GM12872 (cell line): Measurements from ENCODE around the gene ASPSCR1.

Experiments used
- TF ChIP-seq, protein P1 (sequence below): IDR thresholded peaks from 3 replicates; pipeline ENCODE4 v1.5.1; 2011; ENCODE audit warnings: low read depth, mild to moderate bottlenecking, low read length, moderate library complexity; ENCODE audit not compliant: insufficient read depth

The ASPSCR1 gene

DNA sequence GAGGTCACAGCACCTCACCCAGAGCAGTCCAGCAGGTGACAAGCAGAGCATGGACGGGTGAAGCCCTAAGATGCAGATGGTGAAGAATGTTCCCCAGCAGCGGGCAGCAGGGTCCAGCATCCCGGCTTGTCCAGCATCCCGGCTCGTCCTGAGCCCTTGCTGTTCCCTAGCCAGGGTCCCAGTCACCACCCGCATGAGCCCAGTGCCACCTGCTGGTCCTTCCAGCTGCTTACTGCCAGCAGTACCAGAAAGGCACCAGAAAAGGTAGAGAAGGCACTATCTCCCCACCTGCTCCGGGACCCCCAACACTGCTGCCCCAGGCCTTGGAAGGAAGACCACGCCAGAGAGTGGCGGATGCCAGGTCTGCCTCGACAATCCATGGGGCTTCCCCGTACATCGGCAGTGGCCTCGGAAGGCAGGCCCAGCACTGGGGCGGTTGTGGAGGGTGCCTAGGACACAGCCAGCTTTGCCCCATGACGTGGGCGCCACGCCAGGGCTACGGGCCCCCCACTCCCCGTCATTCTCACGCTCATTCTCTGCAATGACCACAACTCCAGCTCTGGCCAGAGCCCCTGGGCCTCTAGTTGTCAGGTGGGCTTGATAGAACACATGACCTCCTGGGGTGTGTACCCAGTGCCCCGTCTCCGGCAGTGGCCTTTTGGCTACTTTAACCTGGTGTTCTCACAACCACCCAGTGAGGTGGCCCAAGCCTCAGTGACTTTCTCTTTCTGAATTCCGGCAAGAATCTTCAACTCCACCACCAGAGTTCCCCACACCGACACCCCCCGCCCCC lies 43.9 kb downstream of the ASPSCR1 start:
- TF ChIP-seq, protein P1, sequence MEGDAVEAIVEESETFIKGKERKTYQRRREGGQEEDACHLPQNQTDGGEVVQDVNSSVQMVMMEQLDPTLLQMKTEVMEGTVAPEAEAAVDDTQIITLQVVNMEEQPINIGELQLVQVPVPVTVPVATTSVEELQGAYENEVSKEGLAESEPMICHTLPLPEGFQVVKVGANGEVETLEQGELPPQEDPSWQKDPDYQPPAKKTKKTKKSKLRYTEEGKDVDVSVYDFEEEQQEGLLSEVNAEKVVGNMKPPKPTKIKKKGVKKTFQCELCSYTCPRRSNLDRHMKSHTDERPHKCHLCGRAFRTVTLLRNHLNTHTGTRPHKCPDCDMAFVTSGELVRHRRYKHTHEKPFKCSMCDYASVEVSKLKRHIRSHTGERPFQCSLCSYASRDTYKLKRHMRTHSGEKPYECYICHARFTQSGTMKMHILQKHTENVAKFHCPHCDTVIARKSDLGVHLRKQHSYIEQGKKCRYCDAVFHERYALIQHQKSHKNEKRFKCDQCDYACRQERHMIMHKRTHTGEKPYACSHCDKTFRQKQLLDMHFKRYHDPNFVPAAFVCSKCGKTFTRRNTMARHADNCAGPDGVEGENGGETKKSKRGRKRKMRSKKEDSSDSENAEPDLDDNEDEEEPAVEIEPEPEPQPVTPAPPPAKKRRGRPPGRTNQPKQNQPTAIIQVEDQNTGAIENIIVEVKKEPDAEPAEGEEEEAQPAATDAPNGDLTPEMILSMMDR, result peak; percentile 74

DNA sequence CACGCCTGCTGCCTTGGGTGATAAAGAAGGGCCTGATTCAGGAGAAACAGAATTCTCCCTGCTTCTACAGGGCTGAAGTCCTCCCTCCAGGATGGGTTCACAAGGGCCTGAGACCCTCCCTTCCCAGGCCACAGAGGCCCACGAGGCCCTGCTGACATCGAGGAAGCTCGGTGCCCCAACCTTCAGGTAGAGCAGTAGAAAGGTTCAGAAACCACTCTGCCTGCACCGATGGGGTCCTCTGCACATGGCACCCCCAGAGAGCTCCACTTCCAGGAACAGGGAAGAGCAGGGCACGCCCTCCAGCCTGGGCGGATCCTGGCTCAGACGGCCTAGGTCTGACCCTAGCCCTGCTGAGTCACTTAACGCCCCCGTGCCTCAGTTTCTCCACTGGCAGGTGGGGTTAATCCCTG lies 44.5 kb downstream of the ASPSCR1 start:
- TF ChIP-seq, protein P1, result no peak

DNA sequence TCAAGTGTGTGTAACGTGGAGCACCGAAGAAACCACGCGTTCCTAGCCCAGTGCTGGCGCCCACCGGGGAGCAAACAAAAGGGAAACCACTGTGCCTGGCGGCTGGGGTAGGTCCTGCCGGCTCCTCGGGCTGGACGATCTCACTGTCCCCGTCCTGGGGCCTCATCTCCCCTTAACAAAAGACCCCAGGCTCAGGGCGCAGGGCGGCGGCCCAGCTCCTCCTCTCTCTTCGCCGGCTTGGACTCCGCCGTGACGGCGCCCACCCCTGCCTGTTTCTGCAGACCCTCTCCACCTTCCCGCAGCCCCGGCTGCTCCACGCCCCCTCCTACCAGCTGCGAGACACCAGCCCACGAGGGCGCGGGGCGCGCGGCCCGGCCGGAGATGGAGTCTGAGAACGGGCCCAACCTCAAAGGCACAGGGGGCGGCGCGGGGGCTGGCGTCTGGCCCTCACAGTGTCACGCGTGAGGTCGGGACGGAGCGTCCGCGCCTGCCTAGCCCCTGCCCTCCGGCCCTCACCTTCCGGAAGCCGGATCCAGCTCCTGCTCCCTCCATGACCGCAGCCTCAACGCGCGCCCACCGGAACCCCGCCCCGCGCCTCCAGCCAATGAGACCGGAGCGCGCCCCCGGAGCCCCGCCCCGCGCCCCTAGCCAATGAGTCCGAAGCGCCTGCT lies 45.0 kb downstream of the ASPSCR1 start, which contains the start of gene CENPX:
TSS of gene CENPX (minus strand) at position 569 of the 671 bp plus-strand sequence. CDS start at position 552, 17 bp downstream.
- TF ChIP-seq, protein P1, result no peak

DNA sequence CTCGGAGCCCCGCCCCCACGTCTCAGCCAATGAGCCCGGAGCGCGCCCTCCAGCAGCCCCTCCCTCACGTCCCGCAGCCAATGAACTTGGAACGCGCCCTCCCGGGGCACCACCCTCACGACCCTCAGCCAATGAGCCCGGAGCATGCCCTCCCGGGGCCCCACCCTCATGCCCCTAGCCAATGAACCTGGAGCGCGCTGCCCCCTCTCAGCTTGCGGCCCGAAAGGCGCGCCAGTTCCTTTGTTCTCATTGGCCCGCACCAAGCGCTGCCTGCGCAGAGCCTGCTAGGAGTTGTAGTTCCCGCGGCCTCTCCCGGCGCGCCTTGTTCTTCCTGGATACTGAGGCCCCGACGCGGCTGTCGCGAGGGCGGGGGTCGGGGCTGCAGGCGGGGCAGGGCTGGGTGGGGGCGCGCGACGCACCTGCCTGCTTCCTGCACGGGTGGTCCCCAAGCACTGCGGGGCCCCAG lies 45.6 kb downstream of the ASPSCR1 start, which contains the start of gene LRRC45:
TSS of gene LRRC45 (plus strand) at position 325 of the 466 bp plus-strand sequence. CDS start 339 bp downstream, outside the sequence.
- TF ChIP-seq, protein P1, result no peak

DNA sequence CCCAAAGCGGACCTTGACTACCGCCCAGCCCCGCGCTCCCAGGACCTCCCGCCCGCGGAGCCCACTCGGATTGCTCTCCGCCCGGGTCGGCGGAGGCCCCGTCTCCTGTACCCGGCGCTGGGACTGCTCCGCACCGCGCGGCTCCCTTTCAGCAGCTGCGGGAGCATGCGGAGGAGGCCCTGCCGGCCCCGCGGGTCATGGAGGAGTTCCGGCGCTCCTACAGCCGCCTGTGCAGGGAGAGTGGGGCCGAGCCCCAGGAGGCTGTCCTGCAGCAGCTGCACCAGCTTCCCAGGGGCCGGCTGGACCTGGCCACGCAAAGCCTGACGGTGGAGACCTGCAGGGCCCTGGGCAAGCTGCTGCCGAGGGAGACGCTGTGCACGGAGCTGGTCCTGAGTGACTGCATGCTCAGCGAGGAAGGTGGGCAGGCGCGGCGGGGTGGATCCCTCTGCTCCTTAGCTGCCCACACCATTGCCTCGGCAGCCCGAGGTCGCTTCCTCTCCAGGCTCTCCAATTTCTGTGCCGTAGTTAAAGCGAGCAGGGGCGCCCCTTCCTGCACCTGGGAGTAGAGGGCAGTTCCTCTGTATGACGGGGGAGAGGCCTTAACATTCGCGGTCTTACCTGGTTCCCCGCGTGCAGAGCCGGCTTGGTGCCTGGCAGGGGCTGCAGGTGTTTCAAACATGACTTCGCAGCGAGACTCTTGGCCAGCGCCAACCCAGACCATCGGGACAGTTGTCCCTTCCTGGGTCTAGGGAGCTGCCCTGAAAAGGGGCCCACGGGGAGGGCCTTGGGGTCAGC lies 46.2 kb downstream of the ASPSCR1 start:
- TF ChIP-seq, protein P1, result no peak

DNA sequence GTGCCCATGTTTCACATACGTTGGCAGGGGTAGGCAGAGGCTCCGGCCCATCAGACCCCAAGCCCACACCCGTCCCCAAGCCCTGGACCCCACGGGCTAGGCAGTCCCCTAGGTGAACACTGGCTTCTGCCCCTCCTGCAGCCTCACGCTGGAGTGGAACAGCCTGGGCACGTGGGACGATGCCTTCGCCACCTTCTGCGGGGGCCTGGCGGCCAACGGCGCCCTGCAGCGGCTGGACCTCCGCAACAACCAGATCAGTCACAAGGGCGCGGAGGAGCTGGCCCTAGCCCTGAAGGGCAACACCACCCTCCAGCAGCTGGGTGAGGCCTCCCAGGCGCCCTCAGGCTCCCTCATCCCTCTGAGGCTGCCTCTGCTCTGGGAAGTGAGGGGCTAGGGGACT lies 47.4 kb downstream of the ASPSCR1 start:
- TF ChIP-seq, protein P1, result no peak
